Upper lobe of right lung (tissue), 1 donor: Measurements from ENCODE around the gene DRGX. TPM values are rescaled to one million over a fixed set of nuclear protein-coding genes. Genes with fewer than 3 reads are reported as not detected.

Source experiments
- ATAC-seq: fragments of 200-7000 bp; cut with Tn5 transposase; one replicate; pipeline ENCODE4 v1.9.1; 2020; ENCODE audit warnings: mild to moderate bottlenecking, moderate library complexity
- DNase-seq: peaks from one replicate; pipeline ENCODE4 v3.0.0-alpha.2; 2020
- H3K27ac ChIP-seq: fragments of 200-600 bp; one replicate; pipeline ENCODE4 v1.8.0; 2022
- H3K27me3 ChIP-seq: fragments of 200-600 bp; one replicate; pipeline ENCODE4 v1.8.0; 2022; ENCODE audit warnings: mild to moderate bottlenecking
- H3K36me3 ChIP-seq: fragments of 200-600 bp; one replicate; pipeline ENCODE4 v1.8.0; 2022
- H3K4me1 ChIP-seq: fragments of 200-600 bp; one replicate; pipeline ENCODE4 v1.8.0; 2022
- H3K4me3 ChIP-seq: fragments of 200-600 bp; one replicate; pipeline ENCODE4 v1.8.0; 2022; ENCODE audit warnings: mild to moderate bottlenecking
- H3K9me3 ChIP-seq: fragments of 200-600 bp; one replicate; pipeline ENCODE4 v1.8.0; 2022
- CTCF ChIP-seq: fragments of 200-600 bp; IDR thresholded peaks from one replicate; pipeline ENCODE4 v1.8.0; 2022; ENCODE audit warnings: antibody characterized with exemption
- intact Hi-C: fragments of 100-400 bp; cut with DNase I; formaldehyde crosslinking; loops from one replicate; pipeline ENCODE4 v1.11.0; 2022
- total RNA-seq: library from RNA; stranded (reverse); fragmentation: NEBNext Ultra II Directional; extraction: Animal tissue kit (Norgen Biotek cat#: 25700); gene quantifications from one replicate; pipeline ENCODE4 v1.2.1, GENCODE V29; 2021
- donor health status: DM: no; HTN: yes; CAD: no; lungs with severe emphysema.

Gene DRGX
- total RNA-seq, 1 donor from 2014 or later: not detected

GRCh38 chr10:49344840-49345239 is 51.0 kb downstream of the DRGX start:
- ATAC-seq: no peak
- Histone ChIP-seq H3K27me3 (no peaks in the 10 kb centered on the region), H3K4me1 (no peaks in the 10 kb centered on the region), H3K36me3 (no peaks in the 10 kb centered on the region), H3K27ac (no peak overlapping the region), H3K9me3 (peaks cover under 1% of the 10 kb centered on the region), H3K4me3 (no peak overlapping the region)
- DNase-seq: no peak
- no peak for TF ChIP-seq CTCF
- intact Hi-C loops: no loop called here

- no peak for TF ChIP-seq CTCF
- no peak overlapping the region for H3K27ac ChIP-seq
These were observed 57.3 kb downstream of the DRGX start for GRCh38 chr10:49338604-49339003.

GRCh38 chr10:49335364-49335972 is 60.4 kb downstream of the DRGX start:
- no peak overlapping the region for H3K4me3 ChIP-seq
- intact Hi-C loops: no loop called here
- no peak for TF ChIP-seq CTCF
- H3K4me1 ChIP-seq: no peaks in the 10 kb centered on the region
- peak; percentile 14 for ATAC-seq
- no peak for DNase-seq
- H3K36me3 ChIP-seq: no peaks in the 10 kb centered on the region
- no peak overlapping the region for H3K27ac ChIP-seq
- no peaks in the 10 kb centered on the region for H3K9me3 ChIP-seq
- no peaks in the 10 kb centered on the region for H3K27me3 ChIP-seq

More at GRCh38 chr10:49338604-49339003, 57.3 kb downstream of the DRGX start:
- H3K4me1 ChIP-seq: no peaks in the 10 kb centered on the region
- no peaks in the 10 kb centered on the region for H3K27me3 ChIP-seq
- no peaks in the 10 kb centered on the region for H3K36me3 ChIP-seq
- H3K4me3 ChIP-seq: no peak overlapping the region
- intact Hi-C loops: no loop called here
- no peaks in the 10 kb centered on the region for H3K9me3 ChIP-seq
- ATAC-seq (no peak), DNase-seq (no peak)

GRCh38 chr10:49334964-49335363 is 60.9 kb downstream of the DRGX start:
- no peaks in the 10 kb centered on the region for H3K9me3 ChIP-seq
- no peak overlapping the region for H3K27ac ChIP-seq
- no peak overlapping the region for H3K4me3 ChIP-seq
- TF ChIP-seq CTCF: no peak
- DNase-seq (no peak), ATAC-seq (no peak)
- no peaks in the 10 kb centered on the region for H3K36me3 ChIP-seq
- H3K27me3 ChIP-seq: no peaks in the 10 kb centered on the region
- no peaks in the 10 kb centered on the region for H3K4me1 ChIP-seq
- intact Hi-C loops: no loop called here

- intact Hi-C loops: no loop called here
- Histone ChIP-seq H3K27ac (no peak overlapping the region), H3K36me3 (no peaks in the 10 kb centered on the region), H3K9me3 (no peaks in the 10 kb centered on the region), H3K27me3 (no peaks in the 10 kb centered on the region), H3K4me3 (no peak overlapping the region), H3K4me1 (no peaks in the 10 kb centered on the region)
- TF ChIP-seq CTCF: no peak
- ATAC-seq (no peak), DNase-seq (no peak)
These were observed 62.7 kb downstream of the DRGX start for GRCh38 chr10:49333192-49333591.

- Histone ChIP-seq H3K4me3 (no peak overlapping the region), H3K27ac (no peak overlapping the region), H3K27me3 (no peaks in the 10 kb centered on the region), H3K4me1 (no peaks in the 10 kb centered on the region), H3K9me3 (no peaks in the 10 kb centered on the region), H3K36me3 (no peaks in the 10 kb centered on the region)
- intact Hi-C loops: no loop called here
- TF ChIP-seq CTCF: no peak
- ATAC-seq (no peak), DNase-seq (no peak)
These were observed 63.1 kb downstream of the DRGX start for GRCh38 chr10:49332768-49333167.
